GM18526 (cell line): Measurements from ENCODE around the gene SAFB.

Experiments used
- POLR2A ChIP-seq: IDR thresholded peaks from 3 replicates; pipeline ENCODE4 v1.6.1; 2011; ENCODE audit not compliant: insufficient read length; ENCODE audit errors: extremely low read depth

The SAFB gene

GRCh38 chr19:5680084-5680436, 57.2 kb downstream of the SAFB start:
- no peak for TF ChIP-seq POLR2A

GRCh38 chr19:5680437-5681368, 57.8 kb downstream of the SAFB start, which contains the start of the genes HSD11B1L and MICOS13:
Gene HSD11B1L (plus strand): TSS chr19:5681027. CDS start chr19:5684833, 3,806 bp downstream.
Gene MICOS13 (minus strand): TSS chr19:5680516. CDS start chr19:5680486, 30 bp downstream.
- TF ChIP-seq POLR2A: peak; percentile 77

DNA sequence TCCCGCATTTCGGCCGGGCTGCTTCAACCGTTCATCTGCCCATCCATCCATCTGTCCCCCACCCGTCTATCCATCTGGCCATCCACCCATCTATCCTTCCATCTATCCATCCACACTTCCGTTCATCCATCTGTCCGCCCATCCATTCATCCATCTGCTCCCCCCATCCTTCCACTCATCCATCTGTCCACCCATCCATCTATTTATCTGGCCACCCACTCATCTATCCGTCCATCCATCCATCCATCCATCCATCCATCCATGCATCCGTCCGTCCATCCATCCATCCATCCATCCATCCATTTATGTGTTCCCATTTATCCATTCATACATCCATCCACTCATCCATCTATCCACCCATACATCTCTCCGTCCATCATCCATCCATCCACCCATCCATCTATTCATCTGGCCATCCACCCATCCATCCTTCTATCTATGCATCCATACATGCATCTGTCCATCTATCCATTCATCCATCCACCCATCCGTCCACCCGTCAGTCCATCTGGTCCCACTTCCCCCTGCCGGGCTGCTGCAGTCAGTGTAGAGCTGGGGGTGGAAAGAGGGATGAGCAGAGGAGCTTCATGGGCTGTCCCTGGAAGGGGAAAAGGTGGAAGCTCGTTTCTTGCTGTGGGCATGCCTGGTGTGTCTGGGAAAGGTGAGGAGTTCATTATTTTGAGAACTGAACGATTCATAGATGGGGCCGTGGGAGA, 58.7 kb downstream of the SAFB start:
- TF ChIP-seq POLR2A: no peak

- TF ChIP-seq POLR2A: no peak
Measured at GRCh38 chr19:5682107-5682482, 59.2 kb downstream of the SAFB start.

DNA sequence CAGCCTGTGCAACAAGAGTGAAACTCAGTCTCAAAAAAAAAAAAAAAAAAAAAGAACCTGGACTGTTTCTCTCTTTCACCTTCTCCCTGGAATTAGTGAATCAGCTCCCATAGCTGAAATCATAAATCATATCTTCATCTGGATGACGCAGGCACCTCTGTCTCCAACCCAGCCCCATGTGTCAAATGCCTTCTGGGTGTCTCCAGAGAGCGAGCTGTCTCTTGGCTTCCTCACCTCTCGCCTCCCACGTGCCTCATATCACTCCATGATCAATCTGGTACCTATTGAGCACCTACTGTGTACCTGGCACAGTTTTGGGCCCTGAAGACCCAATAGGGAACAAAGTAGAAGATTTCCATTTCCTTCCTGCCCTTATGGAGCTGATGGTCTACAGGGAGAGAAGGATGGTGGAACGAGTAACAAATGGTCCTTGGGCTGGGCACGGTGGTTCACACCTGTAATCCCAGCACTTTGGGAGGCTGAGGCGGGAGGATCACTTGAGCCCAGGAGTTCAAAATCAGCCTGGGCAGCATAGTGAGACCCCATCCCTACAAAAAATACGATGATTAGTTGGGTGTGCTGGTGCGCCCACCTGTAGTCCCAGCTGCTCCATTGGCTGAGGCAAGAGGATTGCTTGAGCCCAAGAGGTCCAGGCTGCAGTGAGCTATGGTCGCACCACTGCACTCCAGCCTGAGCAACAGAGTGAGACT, 60.4 kb downstream of the SAFB start:
- TF ChIP-seq POLR2A: no peak

GRCh38 chr19:5684694-5685430, 62.0 kb downstream of the SAFB start:
- TF ChIP-seq POLR2A: no peak

DNA sequence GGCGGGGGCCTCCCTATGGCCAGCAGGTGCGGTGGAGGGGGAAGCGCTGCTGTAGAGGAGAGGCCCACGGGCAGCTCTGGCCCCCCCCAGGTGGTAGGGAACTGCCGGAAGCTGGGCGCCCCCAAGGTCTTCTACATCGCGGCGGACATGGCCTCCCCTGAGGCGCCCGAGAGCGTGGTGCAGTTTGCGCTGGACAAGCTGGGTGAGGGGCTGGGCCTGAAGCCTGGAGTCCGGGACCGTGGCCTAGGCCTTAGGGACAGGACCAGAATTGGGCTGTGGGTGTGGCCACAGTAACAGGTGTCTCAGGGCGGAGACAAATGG, 63.4 kb downstream of the SAFB start:
- TF ChIP-seq POLR2A: no peak

DNA sequence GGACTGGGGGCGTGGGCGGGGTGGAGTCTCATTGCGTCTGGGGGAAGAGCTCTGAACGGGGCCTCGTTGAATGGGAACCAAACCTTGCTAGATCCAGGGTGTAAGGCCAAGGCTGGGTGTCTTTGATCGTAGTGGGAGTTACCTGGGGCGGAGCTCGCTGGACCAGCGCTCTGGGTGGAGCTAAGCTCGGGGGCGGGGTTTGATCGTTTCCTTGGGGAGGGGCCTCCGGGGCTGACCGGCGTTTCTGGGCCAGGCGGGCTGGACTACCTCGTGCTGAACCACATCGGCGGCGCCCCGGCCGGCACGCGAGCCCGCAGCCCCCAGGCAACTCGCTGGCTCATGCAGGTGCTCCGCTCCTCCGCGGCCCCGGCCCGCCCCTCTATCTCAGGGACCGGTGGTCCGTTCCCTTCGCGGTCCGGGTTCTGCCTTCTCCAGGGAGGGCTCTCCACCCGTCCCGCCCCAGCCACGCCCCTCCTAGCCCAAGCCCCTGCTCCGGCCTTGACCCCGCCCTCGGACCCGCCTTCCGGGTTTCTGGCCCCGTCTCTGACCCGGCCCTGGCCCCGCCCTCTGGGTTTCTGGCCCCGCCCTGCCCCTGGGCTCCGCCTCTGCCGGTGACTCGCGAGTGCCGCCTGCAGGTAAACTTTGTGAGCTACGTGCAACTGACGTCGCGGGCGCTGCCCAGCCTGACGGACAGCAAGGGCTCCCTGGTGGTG, 63.9 kb downstream of the SAFB start:
- peak; percentile 29 for TF ChIP-seq POLR2A

- TF ChIP-seq POLR2A: no peak
Measured at GRCh38 chr19:5687360-5688198, 64.7 kb downstream of the SAFB start.

- peak; percentile 99 for TF ChIP-seq POLR2A
Measured at GRCh38 chr19:5690125-5690954, 67.5 kb downstream of the SAFB start, which contains the start of gene RPL36. Gene RPL36 (plus strand): TSS chr19:5690295. CDS start chr19:5690508, 213 bp downstream.

DNA sequence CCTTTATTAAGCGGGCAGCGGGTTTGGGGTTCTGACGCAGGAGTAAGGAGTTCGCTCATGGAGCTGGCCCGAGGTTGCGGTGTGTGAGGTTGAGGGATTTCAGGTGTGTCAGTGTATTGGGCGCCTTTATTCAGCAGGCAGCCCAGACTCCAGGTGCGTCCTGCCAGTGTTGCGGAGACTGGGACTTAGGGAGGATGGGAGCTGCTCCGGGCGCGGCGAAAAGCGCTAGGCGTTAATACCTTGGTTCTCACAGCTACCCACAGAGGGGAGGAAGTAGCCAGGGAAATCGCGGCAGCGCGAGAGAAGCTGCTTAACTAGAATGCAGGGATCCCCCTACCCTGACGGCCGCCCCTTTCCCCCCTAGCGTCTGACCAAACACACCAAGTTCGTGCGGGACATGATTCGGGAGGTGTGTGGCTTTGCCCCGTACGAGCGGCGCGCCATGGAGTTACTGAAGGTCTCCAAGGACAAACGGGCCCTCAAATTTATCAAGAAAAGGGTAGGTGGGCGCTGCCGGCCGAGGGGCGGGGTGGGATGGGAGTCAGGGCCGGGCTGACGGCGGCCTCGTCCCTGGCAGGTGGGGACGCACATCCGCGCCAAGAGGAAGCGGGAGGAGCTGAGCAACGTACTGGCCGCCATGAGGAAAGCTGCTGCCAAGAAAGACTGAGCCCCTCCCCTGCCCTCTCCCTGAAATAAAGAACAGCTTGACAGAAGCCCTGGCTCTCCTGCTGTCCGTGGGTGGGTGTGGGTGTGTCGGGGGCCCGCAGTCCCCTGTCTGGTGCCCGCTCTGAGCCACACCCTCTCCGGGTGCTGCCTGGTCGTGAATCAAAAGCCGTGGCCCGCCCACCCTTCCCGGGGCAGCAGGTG, 68.3 kb downstream of the SAFB start:
- TF ChIP-seq POLR2A: no peak

DNA sequence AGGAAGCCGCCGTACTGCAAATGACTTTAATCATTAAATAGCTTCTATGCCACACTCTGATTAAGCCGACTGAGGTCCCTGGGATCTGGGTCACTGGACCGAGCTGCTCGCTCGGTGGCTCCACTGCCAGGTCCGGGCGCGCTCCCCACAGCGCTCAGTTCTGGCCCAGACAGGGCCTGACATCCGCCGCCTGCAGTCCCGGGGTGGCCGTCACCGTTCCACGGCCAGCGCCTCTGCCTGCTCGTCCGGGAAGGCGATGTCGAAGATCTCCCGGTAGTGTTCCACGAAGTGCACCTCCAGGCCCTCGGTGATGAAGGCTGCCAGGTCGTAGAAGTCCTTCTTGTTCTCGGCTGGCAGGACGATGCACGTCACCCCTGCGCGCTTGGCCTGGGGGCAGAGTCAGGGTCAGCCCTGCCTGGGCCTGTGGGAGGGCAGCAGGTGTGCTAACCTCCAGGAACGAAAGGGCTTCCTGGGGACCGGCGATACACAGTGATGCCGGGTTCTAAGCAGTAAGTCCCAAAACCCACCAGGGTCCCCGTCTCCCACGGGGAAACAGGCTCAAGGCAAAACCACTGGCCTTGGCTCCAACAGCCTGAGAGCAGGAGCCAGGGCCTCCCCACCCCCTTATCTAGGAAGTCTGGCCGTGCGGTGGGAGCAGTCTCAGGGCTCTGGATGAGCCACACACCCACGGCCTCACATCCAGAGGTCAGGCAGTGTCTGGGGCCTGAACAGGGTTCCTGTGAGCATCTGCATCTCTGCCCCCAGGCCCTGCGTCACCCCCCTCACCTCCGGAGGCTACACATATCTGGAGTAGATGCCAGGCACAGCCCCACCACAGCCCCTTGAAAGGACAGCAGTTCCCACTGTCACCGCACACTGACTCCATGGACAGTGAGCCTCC, 69.2 kb downstream of the SAFB start:
- no peak for TF ChIP-seq POLR2A
